Measurements from ENCODE around the gene SLAMF7.

Gene SLAMF7

GRCh38 chr1:160798439-160798838 lies 59.4 kb downstream of the SLAMF7 start:
- DNase-seq, result no peak
- intact Hi-C loops (cut with DNase I), result no loop called here

GRCh38 chr1:160799641-160800040 lies 60.6 kb downstream of the SLAMF7 start:
- intact Hi-C loops (cut with DNase I), result no loop called here
- no peak for DNase-seq

DNA sequence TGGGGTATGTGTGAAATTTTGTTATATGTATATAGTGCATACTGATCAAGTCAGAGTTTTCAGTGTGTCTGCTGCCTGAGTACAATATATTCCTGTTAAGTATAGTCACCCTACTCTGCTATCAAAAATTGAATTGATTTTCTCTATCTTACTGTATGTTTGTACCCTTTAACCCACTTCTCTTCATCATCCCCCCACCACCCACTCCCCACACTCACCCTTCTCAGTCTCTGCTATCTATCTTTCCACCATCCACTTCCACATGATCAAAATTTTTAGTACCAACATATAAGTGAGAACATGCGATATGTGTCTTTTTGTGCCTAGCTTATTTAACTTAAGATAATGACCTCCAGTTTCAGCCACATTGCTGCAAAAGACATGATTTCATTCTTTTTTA lies 61.1 kb downstream of the SLAMF7 start:
- no peak for DNase-seq
- intact Hi-C loops (cut with DNase I), result no loop called here

DNA sequence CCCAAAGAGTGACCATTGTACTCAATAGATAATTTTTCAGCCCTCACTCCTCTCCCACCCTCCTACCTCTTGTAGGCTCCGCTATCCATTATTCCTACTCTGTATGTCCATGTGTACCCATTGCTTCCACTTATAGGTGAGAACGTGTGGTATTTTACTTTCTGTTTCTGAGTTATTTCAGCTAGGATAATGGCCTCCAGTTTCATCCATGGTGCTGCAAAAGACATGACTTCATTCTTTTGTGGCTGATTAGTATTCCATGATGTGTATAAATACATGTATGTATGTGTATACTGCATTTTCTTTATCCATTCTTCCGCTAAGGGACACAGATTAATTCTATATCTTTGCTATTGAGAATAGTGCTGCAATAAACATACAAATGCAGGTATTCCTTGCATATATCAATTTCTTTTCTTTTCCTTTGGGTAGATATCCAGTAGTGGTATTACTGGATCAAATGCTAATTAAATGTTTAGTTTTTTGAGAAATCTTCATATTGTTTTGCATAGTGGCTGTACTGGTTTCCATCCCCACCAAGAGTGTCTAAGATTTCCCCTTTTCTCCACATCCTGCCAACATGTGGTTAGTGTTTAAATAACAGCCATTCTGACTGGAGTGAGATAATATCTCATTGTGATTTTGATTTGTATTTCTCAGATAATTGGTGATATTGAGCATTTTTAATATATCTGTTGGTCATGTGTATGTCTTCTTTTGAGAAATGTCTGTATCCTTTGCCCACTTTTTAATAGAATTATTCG lies 61.8 kb downstream of the SLAMF7 start:
- no peak for DNase-seq
- intact Hi-C loops (cut with DNase I), result no loop called here

GRCh38 chr1:160801836-160802580 lies 63.0 kb downstream of the SLAMF7 start:
- intact Hi-C loops (cut with DNase I), result no loop called here
- DNase-seq, result no peak

All from posterior cingulate gyrus (tissue), 11 donors.